CD4-positive, alpha-beta T cell treated with Interleukin-6 at 100 ng/mL for 8 hours (primary cell): ENCODE results near the gene SSH3.

Experiments
- DNase-seq: peaks from one replicate; pipeline ENCODE4 v3.0.0-alpha.2; 2020; ENCODE audit warnings: mixed read lengths, low spot score

SSH3 gene

DNA sequence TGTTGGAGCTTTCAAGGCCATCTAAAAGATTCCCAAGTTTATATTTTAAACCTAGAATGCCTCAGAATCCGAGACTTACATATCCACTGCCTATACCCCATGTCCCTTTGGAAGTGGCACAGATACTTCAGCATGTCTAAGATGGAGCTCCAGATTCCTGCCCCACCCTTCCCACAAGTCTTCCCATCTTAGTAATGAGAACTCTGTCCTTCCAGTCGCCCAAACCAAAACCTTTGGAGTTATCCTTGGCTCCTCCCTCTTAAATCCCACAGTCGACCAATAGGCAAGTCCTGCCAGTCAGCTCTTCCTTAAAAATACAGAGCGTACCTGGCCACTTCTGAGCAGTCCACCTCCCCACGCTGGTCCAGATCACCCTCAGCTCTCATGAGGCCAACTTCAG, 45.7 kb downstream of the SSH3 start:
- DNase-seq, result no peak

DNA sequence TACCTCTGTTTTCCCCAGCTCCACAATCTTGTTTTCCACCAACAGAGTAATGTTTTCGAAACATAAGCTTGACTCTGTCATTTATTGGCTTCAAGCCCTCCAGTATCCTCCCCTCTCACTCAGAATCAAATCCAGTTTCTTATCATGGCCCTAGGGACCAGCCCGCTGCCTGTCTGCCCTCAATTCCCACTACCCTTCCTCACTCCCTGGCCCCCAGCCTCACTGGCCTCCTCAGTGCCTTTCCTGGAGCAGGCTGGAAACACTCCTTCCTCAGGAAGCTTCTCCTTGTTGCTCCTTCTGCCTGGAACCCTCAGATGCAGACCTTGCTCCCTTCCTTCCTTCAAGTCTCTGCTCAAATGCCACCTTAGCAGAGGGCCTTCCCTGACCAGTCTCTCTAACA, 46.1 kb downstream of the SSH3 start:
- no peak for DNase-seq

DNA sequence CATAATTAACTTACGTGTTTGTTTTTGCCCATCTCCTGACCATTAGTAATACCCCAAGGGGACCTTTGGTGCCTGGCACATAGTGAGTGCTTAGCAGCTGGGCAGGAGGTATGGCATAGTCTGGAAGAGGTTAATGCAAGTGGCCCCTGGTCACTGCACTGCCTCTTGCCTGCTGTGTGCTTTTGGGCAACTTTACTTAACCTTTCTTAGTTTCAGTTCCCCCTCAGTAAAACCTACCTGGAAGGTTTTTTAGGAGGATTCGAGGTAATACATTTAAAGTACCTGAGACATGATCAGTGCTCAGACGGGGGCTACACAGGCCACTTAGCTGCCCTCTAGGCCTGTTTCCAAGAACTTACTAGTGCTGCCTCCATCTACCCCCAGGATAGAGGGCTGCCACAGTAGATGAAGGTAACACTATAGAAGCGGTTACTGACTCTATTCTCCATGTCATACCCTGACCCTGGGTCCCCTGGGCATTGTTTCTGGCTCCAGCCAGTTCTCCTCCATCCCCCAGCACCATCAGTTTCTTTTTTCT, 46.7 kb downstream of the SSH3 start:
- no peak for DNase-seq

DNA sequence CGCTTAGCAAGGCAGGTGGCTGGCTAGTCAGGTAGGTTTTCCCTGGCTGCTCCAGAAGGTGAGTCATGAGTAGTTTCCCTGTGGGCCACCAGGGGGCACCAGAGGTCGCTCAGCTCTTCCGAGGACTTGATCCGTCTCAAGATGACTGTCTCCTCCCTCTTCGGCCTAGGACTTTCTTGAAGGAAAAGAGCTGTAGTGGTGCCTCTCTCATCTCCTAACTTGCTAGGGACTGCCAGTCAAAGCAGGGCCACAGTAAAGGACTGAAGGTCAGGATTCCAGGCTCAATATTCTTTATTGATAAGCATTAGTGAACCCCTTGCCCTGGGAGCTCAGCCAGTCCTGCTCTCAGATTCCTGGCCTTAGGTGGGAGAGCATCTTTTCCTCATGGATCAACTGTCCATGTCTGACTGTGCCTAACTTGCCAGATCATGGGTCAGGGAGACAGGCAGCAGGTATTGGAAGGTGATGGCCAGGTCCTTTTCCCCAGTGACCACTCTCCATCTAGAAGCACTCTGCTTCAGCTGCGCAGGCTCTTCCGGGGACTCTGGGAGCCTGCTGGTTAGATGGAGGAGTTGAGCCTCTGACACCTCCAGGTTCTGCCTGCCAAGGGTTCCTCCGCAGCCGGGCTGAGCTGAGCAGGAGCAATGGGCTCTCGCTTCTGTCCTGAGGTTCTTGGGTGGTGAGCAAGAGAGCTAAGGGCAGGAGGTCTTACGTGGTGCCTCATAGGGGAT, 48.1 kb downstream of the SSH3 start:
- DNase-seq, result peak; percentile 67

DNA sequence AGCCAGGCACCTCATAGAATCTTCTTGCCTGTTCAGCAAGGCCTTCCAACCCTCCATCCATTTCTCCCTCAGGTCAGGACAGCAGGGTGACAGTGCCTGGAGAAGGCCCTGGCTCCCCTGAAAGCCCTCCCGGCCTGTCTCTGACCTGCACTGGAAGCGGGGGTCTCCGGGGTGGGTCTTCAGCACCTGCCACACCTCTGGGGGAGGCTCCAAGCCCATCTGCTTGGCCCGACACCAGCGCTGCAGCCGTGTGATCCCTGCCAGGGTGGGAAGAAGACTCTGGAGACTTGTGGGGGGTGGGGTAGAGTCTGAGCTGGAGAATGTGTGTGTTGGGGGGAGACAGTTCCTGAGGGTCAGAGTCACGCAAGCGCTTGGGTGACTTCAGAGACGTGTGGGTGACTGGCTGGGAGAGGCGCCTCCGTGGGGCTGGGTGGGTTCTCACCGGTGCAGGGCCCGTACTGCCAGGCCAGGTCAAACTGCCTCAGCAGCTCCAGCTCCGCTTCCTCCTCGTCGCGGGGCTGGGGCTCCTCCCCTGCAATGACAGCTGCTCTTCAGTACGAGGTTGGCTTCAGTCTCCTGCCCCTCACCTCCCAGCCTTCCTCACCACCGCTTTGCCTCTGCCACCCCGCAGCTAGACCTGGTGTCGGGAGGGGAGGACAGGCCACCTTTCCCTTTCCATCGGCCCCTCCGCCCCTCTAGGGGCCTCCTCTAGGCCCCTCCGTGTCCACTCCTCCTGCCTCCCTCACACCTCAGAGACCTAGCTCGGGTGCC, 49.4 kb downstream of the SSH3 start:
- DNase-seq, result no peak

DNA sequence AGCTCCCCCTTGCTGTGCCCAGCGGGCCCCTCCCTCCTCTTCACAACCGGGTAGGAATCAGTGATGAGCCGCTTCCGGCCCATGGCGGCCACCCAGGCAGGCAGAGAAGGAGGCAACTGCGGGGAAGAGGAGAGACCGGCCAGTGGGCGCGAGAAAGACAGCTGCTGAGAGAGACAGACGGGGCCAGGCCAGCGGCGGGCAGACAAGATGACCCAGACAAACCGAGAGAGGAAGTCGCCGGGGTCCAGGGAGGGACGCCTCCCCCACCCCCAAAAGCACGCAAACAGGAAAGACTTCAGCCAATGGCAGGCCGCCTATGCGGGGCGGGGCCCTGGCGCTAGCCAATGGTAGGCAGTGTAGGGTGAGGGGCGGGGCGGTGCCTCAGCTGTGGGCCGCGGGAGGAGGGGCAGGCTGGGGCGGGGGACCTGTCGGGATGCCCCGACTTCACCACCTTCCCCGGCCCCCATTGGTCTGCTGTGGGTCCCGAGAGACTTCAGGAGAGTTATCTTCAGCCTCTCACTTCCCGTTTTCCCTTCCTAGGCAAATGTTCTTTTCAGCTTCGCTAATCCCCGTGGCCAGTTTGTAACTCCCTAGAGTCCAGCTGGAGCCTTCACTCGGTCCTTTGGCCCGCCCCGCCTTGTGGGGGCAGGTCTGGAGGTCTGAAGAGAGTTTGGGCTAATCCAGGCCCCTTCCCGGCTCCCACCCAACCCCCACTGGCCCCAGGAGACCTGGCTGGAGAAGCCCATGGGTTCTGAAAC, 50.2 kb downstream of the SSH3 start, which contains the start of gene POLD4:
Gene POLD4 (minus strand): TSS at position 230 of the 758 bp plus-strand sequence. CDS start 147 bp downstream, at position 83.
- DNase-seq, result peak; percentile 96

DNA sequence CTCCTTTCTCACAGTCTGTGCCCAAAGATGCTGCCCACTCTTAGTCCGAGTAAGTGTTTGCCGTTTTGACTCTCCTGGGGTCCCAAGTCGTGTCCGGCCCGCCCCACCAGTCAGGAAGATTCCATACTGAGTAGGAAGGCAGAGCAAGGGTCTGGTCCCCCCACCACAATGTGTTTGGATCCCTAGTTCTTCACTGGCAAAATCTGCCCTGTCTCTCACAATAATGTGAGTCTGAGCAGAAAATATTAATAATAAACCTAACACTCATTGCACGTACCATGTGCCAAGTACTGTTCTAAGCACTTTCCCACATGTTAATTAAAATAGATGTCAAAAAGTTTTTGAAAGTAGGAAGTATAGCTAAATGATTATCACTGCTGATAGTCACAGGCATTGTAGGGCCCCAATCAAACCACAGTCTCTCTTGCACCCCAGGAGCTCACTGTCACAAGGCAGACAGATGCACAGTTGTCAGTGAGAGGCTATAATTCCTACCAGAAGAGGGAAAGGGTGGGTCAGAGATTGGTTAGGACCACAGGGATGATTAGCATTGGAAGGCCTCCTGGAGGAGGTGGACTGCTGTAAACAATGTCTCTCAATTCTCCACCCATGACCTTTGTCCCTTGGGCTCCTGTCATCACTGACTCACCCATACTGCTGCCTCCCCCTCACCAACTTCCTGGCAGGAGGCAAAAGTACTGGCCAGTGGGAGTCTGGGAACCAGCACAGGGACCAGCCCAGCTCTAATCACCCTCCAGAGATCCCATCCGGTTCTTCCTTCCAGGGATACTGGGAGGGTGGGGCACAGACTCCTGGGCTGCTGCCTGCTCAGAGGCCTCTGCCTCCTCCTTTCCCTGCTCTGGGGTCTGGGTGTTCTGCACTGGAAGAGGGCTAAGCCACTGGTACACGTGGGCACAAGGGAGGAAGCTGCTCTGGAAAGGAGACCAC, 51.0 kb downstream of the SSH3 start:
- no peak for DNase-seq

DNA sequence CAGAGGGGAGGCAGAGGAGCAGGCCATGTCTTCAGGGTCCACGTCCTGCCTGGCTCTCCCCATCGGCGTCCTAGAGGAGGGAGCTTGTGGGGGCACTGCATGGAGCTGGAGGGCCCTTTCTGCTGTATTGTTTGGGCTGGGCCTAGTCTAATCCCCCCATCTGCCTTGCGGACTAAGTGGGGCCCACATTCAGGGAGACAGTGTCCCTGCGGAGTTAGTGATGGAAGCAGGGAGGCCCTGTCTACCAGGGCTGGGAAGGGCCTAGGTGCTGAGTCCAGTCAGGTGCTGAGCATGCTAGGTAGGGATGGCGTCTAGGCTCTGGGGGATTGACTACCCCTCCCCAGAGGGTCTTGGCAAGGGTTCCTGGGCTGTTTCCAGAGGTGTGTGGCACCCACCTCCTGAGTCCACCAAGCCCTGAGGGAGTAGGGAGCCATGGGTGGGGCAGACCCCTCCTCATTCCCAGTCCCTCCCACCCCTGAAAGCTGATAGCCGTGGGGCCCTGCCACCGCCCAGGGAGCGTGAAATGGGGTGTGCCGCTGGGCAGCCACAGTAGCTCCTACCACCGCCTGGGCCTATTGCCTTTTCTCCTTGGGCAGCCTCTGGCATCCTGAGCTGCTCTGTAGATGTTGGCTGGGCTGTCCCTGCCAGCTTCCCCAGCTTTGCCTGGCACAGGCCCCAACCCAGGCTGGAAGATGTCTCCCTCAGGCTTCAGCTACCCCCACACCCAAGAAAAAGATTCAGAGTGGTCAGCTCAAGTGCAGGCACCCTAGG, 51.9 kb downstream of the SSH3 start:
- DNase-seq, result no peak

DNA sequence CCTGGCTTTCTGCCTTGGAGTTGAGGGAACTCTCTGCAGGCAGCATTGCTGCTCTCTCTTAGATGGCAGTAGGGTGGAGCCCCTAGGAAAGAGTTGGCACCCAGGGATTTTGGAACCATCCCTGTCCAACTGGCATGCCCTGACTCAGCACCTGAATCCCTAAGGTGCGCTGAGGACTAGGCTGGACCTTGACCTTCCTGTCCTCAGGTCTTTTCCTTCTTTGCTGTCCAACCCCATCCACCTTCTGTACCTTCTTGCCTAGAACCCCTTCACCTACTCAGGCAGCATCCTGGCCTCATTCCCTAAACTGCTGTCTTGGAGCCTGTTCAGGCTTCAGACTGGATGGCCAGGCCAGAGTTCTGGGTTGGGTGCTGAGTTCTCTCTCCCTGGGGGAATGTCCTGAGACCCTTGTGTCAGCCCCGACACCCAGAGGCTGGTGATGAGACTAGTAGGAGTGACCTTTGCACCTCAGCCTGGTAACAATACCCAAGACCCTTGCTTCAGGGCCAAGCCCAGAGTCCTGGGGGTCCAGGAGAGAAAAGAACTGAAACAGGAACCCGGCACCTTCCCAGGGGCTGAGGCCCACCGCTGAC, 52.6 kb downstream of the SSH3 start:
- DNase-seq, result no peak

DNA sequence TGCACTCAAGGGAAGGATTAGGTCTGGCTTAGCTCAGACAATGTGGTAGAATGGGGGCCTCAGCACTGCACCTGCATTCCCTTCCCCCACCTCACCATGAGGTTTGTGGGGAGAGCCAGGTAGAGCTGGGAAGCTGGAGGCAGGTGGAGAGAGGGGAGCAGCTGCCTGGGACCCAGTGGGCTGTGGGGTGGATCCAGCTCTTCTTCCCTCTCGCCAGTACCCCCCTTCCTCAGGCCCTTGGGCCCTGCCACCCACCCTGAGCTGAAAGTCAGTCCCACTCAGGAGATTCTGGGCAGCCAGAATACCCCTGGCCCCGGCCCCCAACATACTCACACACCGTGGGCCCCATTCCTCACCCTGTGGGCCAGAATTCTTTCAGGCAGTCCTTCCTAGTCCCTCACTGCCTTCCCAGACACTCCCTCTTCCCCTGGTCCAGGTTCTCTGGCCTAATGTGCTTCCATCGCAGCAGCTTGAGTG, 53.1 kb downstream of the SSH3 start:
- no peak for DNase-seq

DNA sequence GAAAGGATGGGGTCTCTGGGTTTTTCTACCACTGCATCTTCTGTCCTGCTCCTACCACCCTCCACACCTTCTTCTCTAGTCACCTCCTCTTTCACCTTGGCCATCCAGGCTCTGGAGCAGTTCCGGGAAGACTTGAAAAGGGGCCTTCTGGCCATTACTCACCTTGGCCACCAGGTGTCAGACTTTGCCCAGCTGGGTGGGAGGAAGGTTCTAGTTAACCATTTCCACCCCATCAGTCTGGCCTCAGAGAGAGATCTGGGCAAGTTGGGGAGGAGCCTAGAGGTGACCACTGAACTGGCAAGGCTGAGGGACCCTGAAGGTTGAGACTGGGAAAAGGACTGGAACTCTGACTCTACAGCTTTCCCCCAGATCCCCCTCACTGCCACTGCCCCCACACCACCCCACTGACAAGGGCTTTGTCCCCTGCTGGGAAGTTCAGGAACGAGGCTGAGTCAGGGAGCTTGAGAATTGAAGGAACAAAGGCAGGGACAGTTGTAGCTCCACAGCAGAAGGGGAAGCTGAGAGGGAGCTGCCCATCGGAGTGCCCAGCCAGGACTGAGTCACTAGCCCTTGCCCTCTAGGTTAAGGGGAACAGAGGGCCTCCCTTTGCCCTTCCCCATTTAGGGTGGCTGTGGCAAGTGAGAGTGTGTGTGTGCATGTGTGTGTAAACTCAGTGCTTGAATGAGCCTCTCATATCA, 53.7 kb downstream of the SSH3 start:
- DNase-seq, result peak; percentile 69

DNA sequence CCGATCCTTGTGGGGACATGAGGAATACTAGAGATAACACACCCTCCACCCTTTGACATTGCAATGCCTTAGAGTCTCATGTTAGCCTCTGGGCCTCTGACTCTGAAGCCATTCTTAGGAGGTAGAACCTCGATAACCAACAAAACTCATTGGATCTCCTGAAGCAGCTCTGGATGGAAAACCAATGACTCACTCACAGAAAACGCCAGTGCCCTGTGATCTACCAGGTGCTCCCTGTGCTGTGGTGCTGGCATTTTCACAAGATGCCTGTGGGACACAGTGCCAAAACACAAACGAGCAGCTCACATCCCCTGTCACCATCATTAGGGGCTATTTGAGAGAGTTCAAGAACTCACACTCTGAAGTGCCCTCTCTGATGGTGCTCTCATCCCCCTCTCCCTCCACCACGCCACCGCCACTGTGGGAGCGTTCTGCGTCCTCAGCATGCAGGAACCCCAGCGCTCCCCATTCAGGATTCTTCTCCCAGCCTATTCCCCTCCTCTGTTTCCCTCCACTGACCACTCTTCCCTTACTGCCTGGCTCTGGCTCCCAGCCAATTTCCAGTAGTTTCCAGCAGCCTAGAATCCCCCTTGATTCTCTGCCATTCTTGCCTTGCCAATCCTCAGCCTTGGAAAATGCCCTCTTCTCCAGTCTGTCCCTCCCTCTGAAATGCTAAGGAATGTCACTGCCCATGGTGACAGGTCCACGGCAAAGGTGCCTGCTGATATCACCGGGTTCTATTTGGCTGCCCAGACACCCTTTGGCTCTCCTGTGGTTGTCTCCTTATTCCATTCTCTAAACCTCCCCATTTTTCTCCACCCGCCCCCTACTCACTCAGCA, 54.7 kb downstream of the SSH3 start:
- no peak for DNase-seq
